HG03469 (cell line): ENCODE data around the gene NBR1.
"Not testable (repeated sequence)": the region's sequence is repeated elsewhere in the genome, so short reads cannot be mapped to it uniquely, and the experiment has no call there.

Source experiments
- ATAC-seq: cut with Tn5 transposase; IDR thresholded peaks from one replicate; pipeline ENCODE4 v1.9.1; 2021; ENCODE audit warnings: mild to moderate bottlenecking, moderate library complexity, moderate number of reproducible peaks; ENCODE audit not compliant: unreplicated experiment

Gene NBR1

GRCh38 chr17:43155666-43156065 is 15.3 kb upstream of the NBR1 start:
- no peak for ATAC-seq

GRCh38 chr17:43159232-43159631 is 11.8 kb upstream of the NBR1 start:
- not testable (repeated sequence) for ATAC-seq

DNA sequence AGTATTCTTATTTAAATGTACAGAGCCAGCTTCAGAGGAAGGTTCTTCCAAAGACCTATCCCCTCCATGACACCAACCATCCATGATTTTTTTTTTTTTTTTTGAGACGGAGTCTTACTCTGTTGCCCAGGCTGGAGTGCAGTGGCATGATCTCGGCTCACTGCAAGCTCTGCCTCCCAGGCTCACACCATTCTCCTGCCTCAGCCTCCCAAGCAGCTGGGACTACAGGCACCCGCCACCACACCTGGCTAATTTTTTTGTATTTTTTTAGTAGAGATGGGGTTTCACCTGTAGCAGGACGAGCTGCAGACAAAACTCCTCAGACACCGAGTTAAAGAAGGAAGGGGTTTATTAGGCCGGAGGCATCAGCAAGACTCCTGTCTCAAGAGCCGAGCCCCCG is 11.1 kb upstream of the NBR1 start:
- not testable (repeated sequence) for ATAC-seq

GRCh38 chr17:43165971-43166370 is 5.0 kb upstream of the NBR1 start:
- not testable (repeated sequence) for ATAC-seq

GRCh38 chr17:43169561-43170139 is 1.4 kb upstream of the NBR1 start:
- ATAC-seq, result no peak

GRCh38 chr17:43170140-43170765 is 761 bp upstream of the NBR1 start:
- peak; percentile 47 for ATAC-seq

GRCh38 chr17:43171586-43172487 is 823 bp downstream of the NBR1 start:
- no peak for ATAC-seq

GRCh38 chr17:43175213-43176118 is 4.5 kb downstream of the NBR1 start:
- ATAC-seq, result no peak

- no peak for ATAC-seq
These were observed 5.1 kb downstream of the NBR1 start for GRCh38 chr17:43176119-43176570.

DNA sequence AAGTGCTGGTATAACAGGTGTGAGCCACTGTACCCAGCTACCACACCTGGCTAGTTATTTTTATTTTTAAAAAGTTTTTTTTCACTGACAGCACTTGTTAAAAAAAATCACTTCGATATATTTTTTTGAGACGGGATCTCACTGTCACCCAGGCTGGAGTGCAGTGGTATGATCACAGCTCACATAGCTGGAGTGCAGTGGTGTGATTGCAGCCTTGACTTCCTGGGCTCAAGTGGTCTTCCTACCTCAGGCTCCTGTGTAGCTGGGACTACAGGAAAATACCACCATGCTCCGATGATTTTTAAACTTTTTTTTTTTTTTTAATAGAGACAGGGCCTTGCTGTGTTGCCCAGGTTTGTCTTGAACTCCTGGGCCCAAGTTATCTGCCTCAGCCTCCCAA is 12.9 kb downstream of the NBR1 start:
- no peak for ATAC-seq

GRCh38 chr17:43186656-43187055 is 15.6 kb downstream of the NBR1 start:
- ATAC-seq, result not testable (repeated sequence)

DNA sequence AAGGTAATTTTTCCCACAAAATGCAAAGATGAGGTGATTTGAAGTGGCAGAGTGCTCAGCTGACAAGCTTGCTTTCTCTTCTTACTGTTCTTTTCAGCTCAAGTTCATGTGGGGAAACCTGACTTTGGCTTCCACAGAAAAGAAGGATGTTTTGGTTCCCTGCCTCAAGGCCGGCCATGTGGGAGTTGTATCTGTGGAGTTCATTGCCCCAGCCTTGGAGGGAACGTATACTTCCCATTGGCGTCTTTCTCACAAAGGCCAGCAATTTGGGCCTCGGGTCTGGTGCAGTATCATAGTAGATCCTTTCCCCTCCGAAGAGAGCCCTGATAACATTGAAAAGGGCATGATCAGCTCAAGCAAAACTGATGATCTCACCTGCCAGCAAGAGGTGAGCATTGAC is 22.2 kb downstream of the NBR1 start:
- no peak for ATAC-seq

GRCh38 chr17:43199633-43200032 is 28.6 kb downstream of the NBR1 start:
- ATAC-seq, result no peak

DNA sequence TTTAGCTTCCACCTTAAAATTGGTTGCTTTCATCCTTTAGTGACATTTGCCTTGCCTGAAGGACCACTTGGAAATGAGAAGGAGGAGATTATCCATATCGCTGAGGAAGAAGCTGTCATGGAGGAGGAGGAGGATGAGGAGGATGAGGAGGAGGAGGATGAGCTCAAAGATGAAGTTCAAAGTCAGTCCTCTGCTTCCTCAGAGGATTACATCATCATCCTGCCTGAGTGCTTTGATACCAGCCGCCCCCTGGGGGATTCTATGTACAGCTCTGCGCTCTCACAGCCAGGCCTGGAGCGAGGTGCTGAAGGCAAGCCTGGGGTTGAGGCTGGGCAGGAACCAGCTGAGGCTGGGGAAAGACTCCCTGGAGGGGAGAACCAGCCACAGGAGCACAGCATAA is 29.1 kb downstream of the NBR1 start:
- ATAC-seq, result no peak

GRCh38 chr17:43203013-43203412 is 32.0 kb downstream of the NBR1 start:
- ATAC-seq, result not testable (repeated sequence)

- no peak for ATAC-seq
These were observed 39.6 kb downstream of the NBR1 start for GRCh38 chr17:43210576-43210975.

DNA sequence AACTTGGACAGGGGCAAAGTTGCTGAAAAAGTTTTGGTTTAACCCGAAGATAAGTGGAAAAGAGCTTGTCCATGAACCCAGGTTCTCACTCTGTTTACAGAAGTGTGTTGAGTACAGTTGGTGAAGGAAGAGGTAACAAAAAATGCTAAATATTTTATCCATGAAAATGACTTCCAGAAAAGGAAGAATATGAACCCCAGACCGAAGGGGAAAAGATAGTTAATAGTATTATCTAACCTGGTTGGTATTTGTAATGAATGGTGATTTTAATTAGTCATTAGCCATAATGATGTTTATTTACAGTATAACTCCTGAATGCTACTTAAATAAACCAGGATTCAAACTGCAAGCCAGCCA is 40.1 kb downstream of the NBR1 start:
- no peak for ATAC-seq

- no peak for ATAC-seq
These were observed 40.7 kb downstream of the NBR1 start, which contains the start of gene TMEM106A for GRCh38 chr17:43211480-43212402. TMEM106A (plus strand) TSS chr17:43211875; CDS start chr17:43213042, 1,167 bp downstream.

GRCh38 chr17:43212641-43213490 is 41.9 kb downstream of the NBR1 start:
- ATAC-seq, result no peak
